Adrenal gland (tissue), 12 donors: Measurements from ENCODE around the gene NOP56. TPM values are rescaled to one million over a fixed set of nuclear protein-coding genes. Genes with fewer than 3 reads are reported as not detected.

Experiments used
- DNase-seq, 7 donors: peaks; one replicate each; pipeline ENCODE4 v3.0.0-alpha.2; 2019 to 2020
- H3K27ac ChIP-seq, 5 donors: fragments of 200-600 bp; sonication (generic) in 4 of 5; 1 replicate in 3 of 5; 2 replicates in 2 of 5; pipeline versions ENCODE4 v1.5.1 to v1.8.0; 2016 to 2020; ENCODE audit warnings: mild to moderate bottlenecking in 1 of 5
- H3K27me3 ChIP-seq: fragments of 200-600 bp; 2 replicates; pipeline ENCODE4 v1.8.0; 2021
- H3K36me3 ChIP-seq, 2 donors: fragments of 200-600 bp; replicated peaks in 1 of 2; 1 replicate in 1 of 2; 2 replicates in 1 of 2; pipeline versions ENCODE4 v1.5.1 to v1.8.0; 2018 to 2022
- H3K4me1 ChIP-seq, 2 donors: fragments of 200-600 bp; replicated peaks in 1 of 2; 1 replicate in 1 of 2; 2 replicates in 1 of 2; pipeline versions ENCODE4 v1.5.1 to v1.8.0; 2018 to 2021
- H3K4me3 ChIP-seq, 4 donors: fragments of 200-600 bp; sonication (generic) in 3 of 4; one replicate each; pipeline ENCODE4 v1.5.1; 2016 to 2018
- H3K9me3 ChIP-seq, 3 donors: fragments of 200-600 bp; sonication (generic) in 1 of 3; replicated peaks in 1 of 3; 1 replicate in 2 of 3; 2 replicates in 1 of 3; pipeline versions ENCODE4 v1.5.1 to v1.8.0; 2016 to 2021
- POLR2A ChIP-seq, 2 donors: fragments of 450-650 bp; IDR thresholded peaks; one replicate each; pipeline ENCODE4 v1.6.1; 2017; ENCODE audit warnings: antibody characterized with exemption in 2 of 2, mild to moderate bottlenecking in 2 of 2, moderate library complexity in 1 of 2
- WGBS, 4 donors: extraction: QIAGEN DNeasy Blood & Tissue Kit in 2 of 4; methylation state at CpG; one replicate each; pipeline versions ENCODE4 v1.1.5 to v1.1.7; 2013 to 2017; 5-methylcytosine and 5-hydroxymethylcytosine counted together
- intact Hi-C, 2 donors: fragments of 100-400 bp; cut with DNase I; formaldehyde crosslinking; loops; one replicate each; pipeline versions ENCODE4 v1.14.1 to v1.15.0; 2022 to 2023
- polyA plus RNA-seq, 3 donors: library from polyadenylated mRNA; stranded (reverse); fragments of 200-250 nt in 2 of 3; fragments of 350-450 nt in 1 of 3; fragmentation: Illumina TruSeq in 1 of 3; extraction: RNeasy Lipid Tissue Mini Kit (QIAGEN cat#74804) in 1 of 3; gene quantifications; one replicate each; pipeline ENCODE4 v1.2.3, GENCODE V29; 2013 to 2014
- total RNA-seq, 9 donors: library from RNA; depleted of rRNA in 4 of 9; stranded (reverse); fragments of >200 nt in 4 of 9; fragments of 120-200 nt in 1 of 9; fragmentation: NEBNext Ultra II Directional in 1 of 9; extraction: Animal tissue kit (Norgen Biotek cat#: 25700) in 1 of 9; gene quantifications; one replicate each; pipeline versions ENCODE4 v1.1.0 to v1.2.4, GENCODE V29; 2013 to 2023
- TF ChIP-seq, protein P1 (sequence below), 6 experiments: fragments of 450-650 bp in 4 of 6; fragments of 200-600 bp in 2 of 6; sonication (generic) in 1 of 6; IDR thresholded peaks; 1 replicate in 5 of 6; 2 replicates in 1 of 6; pipeline versions ENCODE4 v1.5.1 to v1.8.0; 2016 to 2021; ENCODE audit warnings: antibody characterized with exemption in 6 of 6, mild to moderate bottlenecking in 2 of 6, moderate library complexity in 1 of 6
- donor health status: healthy with polysubstance abuse.
- donor health status: Bipolar disorder and iron deficiency.
- donor health status: DM: yes; HTN: yes; CAD: no.
- donor health status: DM: no; HTN: no; CAD: no.
- donor health status: DM: no; HTN: no; CAD: no.
- donor health status: DM: yes; HTN: yes; CAD: no.

NOP56 gene
- total and polyA plus RNA-seq, 12 donors: 52.5 to 181 (median 91.3) TPM

- intact Hi-C loops: loop anchor here in 1 of 2 donors (10.0 kb wide), 1 partner anchor 128 kb away; no protein-coding TSS in a partner anchor
- Histone ChIP-seq H3K27me3 (no peaks in the 10 kb centered on the region), H3K4me3 (peak overlapping the region; percentile 76 to 98 (median 95)), H3K9me3 (no peaks in the 10 kb centered on the region), H3K4me1 (peaks cover 17 to 19% of the 10 kb centered on the region in 2 donors), H3K27ac (peak overlapping the region in 4 of 5 donors; percentile 48 to 94 (median 88)), H3K36me3 (peaks cover 0 to 41% of the 10 kb centered on the region in 2 donors)
- WGBS, 4 donors: 0 to 3% (median 1%) methylated on average over 10 to 56 of the region's 56 CpGs
- peak in 5 of 7 donors; percentile 37 to 53 (median 42) for DNase-seq
- TF ChIP-seq POLR2A (IDR thresholded peaks at IDR 0.05): no peak
- TF ChIP-seq, protein P1, sequence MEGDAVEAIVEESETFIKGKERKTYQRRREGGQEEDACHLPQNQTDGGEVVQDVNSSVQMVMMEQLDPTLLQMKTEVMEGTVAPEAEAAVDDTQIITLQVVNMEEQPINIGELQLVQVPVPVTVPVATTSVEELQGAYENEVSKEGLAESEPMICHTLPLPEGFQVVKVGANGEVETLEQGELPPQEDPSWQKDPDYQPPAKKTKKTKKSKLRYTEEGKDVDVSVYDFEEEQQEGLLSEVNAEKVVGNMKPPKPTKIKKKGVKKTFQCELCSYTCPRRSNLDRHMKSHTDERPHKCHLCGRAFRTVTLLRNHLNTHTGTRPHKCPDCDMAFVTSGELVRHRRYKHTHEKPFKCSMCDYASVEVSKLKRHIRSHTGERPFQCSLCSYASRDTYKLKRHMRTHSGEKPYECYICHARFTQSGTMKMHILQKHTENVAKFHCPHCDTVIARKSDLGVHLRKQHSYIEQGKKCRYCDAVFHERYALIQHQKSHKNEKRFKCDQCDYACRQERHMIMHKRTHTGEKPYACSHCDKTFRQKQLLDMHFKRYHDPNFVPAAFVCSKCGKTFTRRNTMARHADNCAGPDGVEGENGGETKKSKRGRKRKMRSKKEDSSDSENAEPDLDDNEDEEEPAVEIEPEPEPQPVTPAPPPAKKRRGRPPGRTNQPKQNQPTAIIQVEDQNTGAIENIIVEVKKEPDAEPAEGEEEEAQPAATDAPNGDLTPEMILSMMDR (IDR thresholded peaks at IDR 0.05): no peak
These were observed 508 bp downstream of the NOP56 start for GRCh38 chr20:2652724-2653555.

GRCh38 chr20:2653556-2654383, 1.3 kb downstream of the NOP56 start:
- Histone ChIP-seq H3K27ac (peak overlapping the region in 3 of 5 donors; percentile 83 to 94 (median 93)), H3K4me3 (peak overlapping the region in 3 of 4 donors; percentile 76 to 98 (median 93)), H3K36me3 (peaks cover 0 to 49% of the 10 kb centered on the region in 2 donors), H3K4me1 (peaks cover 17 to 19% of the 10 kb centered on the region in 2 donors), H3K27me3 (no peaks in the 10 kb centered on the region), H3K9me3 (no peaks in the 10 kb centered on the region)
- DNase-seq: peak in 1 of 7 donors; percentile 51
- intact Hi-C loops: loop anchor here in 1 of 2 donors (10.0 kb wide), 1 partner anchor 129 kb away; no protein-coding TSS in a partner anchor
- WGBS, 4 donors: 33 to 46% (median 39%) methylated on average over 20 to 24 of the region's 24 CpGs
- TF ChIP-seq, protein P1 (IDR thresholded peaks at IDR 0.05): no peak
- TF ChIP-seq POLR2A (IDR thresholded peaks at IDR 0.05): no peak

DNA sequence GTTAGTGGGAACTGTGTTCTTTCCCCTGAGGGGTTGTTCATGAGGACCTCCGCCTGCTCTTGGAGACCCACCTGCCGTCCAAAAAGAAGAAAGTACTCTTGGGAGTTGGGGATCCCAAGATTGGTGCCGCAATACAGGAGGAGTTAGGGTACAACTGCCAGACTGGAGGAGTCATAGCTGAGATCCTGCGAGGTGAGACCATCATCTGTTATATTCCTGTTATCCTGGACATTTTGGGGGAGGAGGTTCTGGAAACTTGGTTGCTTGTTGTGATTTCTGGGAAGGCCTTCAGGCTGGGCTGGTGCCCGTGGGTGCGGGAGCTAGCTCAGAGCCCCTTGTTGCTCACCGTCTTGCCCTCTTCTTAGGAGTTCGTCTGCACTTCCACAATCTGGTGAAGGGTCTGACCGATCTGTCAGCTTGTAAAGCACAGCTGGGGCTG, 2.0 kb downstream of the NOP56 start:
- intact Hi-C loops: loop anchor here in 1 of 2 donors (10.0 kb wide), 1 partner anchor 130 kb away; no protein-coding TSS in a partner anchor
- H3K4me3 ChIP-seq: no peak overlapping the region
- peaks cover 0 to 55% of the 10 kb centered on the region in 2 donors for H3K36me3 ChIP-seq

More for the DNA sequence above, 2.0 kb downstream of the NOP56 start:
- peaks cover 17 to 19% of the 10 kb centered on the region in 2 donors for H3K4me1 ChIP-seq
- H3K27me3 ChIP-seq: no peaks in the 10 kb centered on the region
- H3K9me3 ChIP-seq: no peaks in the 10 kb centered on the region
- no peak for DNase-seq
- 84 to 87% (median 84%) methylated on average over 8 to 9 of the region's 9 CpGs for WGBS, 4 donors
- TF ChIP-seq POLR2A (IDR thresholded peaks at IDR 0.05): no peak
- TF ChIP-seq, protein P1 (IDR thresholded peaks at IDR 0.05): no peak
- H3K27ac ChIP-seq: no peak overlapping the region
